Skeletal muscle tissue (tissue), 4 donors: ENCODE results near the gene DLL3. TPM values are rescaled to one million over a fixed set of nuclear protein-coding genes. Genes with fewer than 3 reads are reported as not detected.

ENCODE experiments used
- H3K27ac ChIP-seq: one replicate; pipeline ENCODE4 v1.7.0; 2013; ENCODE audit warnings: mild to moderate bottlenecking, low read depth, low read length, inconsistent platforms
- H3K27me3 ChIP-seq, 3 donors: one replicate each; pipeline ENCODE4 v1.7.0; 2013; ENCODE audit warnings: low read length in 3 of 3; ENCODE audit not compliant: control insufficient read depth in 3 of 3, insufficient read depth in 3 of 3
- H3K36me3 ChIP-seq, 3 donors: one replicate each; pipeline ENCODE4 v1.7.0; 2013; ENCODE audit warnings: low read length in 3 of 3; ENCODE audit not compliant: control insufficient read depth in 3 of 3, insufficient read depth in 3 of 3
- H3K4me1 ChIP-seq, 3 donors: one replicate each; pipeline ENCODE4 v1.7.0; 2013; ENCODE audit warnings: low read length in 3 of 3, mild to moderate bottlenecking in 3 of 3; ENCODE audit not compliant: control insufficient read depth in 3 of 3, insufficient read depth in 3 of 3
- H3K4me3 ChIP-seq, 3 donors: one replicate each; pipeline ENCODE4 v1.7.0; 2013; ENCODE audit warnings: low read length in 3 of 3
- H3K9ac ChIP-seq, 3 donors: one replicate each; pipeline ENCODE4 v1.7.0; 2013; ENCODE audit warnings: low read length in 3 of 3, mild to moderate bottlenecking in 3 of 3, moderate library complexity in 2 of 3, low read depth in 1 of 3
- H3K9me3 ChIP-seq, 3 donors: one replicate each; pipeline ENCODE4 v1.7.0; 2013; ENCODE audit warnings: low read length in 3 of 3; ENCODE audit not compliant: control insufficient read depth in 3 of 3
- total RNA-seq: library from RNA; depleted of rRNA; stranded (reverse); fragments of >200 nt; gene quantifications from one replicate; pipeline ENCODE4 v1.2.3, GENCODE V29; 2014
- donor health status: Osteomylitis.

Gene DLL3
- total RNA-seq, 1 donor from 2014 or later, result not detected

DNA sequence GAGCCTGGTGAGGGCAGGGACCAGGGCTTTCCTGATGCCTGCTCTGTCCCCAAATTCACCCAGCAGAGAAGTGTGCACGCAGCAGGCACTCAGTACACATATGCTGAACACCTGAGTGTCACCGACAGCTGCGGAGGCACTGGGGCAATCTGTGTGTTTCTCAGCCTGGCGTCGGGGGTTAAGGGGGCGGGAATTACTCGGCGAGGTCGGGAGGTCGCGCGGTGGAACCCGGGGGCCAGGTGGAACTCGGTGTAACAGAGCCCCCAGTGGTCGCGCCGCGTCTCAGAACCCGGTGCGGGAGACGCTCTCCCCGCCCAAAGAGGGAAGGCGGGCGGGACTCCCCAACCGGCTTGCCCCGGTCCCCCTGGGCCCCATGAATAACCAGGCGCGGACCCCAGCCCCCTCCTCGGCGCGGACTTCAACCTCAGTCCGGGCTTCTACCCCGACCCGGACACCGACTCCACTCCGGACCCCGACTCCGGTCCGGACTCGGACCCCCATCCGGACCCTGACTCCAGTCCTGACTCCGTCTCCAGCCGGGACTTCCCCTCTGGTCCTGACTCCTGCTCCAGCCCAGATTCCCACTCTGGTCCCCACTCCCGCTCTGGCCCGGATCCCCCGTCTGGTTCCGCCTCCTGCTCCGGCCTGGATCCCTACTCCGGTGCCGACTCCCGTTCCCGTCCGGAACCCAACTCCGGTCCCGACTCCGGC is 16.2 kb downstream of the DLL3 start, which contains the start of gene SELENOV:
TSS of gene SELENOV (plus strand) at position 300 of the 711 bp plus-strand sequence. CDS start at position 374, 74 bp downstream.
- Histone ChIP-seq H3K9me3 (no peaks in the 10 kb centered on the region), H3K27ac (no peak within 1 kb of the TSS), H3K9ac (peak within 1 kb of the TSS in 1 of 3 donors; percentile 8), H3K36me3 (no peaks in the 10 kb centered on the region), H3K4me1 (peaks cover 6 to 8% (median 6%) of the 10 kb centered on the region in 3 donors), H3K4me3 (peak within 1 kb of the TSS in 1 of 3 donors; percentile 13), H3K27me3 (peaks cover 45 to 58% (median 55%) of the 10 kb centered on the region in 3 donors)

DNA sequence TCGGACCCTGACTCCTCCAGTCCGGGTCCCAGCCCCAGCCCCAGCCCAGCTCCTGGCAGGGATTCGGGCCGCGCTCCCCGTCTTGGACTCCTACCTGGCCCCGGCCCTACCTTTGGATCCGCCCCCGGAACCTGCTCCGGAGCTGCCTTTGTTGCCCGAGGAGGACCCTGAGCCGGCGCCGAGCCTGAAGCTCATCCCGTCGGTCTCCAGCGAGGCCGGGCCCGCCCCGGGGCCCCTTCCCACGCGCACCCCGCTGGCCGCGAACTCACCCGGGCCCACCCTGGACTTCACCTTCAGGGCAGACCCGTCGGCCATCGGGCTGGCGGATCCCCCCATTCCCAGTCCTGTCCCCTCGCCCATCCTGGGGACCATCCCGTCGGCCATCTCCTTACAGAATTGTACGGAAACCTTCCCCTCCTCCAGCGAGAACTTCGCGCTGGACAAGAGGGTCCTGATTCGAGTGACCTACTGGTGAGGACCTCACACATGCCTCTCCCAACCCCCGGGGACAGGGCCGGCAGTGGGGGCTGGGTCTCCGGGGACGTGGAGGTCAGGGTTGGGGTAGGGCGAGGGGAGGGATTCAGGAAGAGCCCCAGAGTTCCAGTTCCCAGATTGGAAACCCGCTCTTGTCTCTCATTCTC is 16.9 kb downstream of the DLL3 start:
- Histone ChIP-seq H3K27ac (no peak overlapping the region), H3K4me1 (peaks cover 6 to 8% (median 6%) of the 10 kb centered on the region in 3 donors), H3K27me3 (peaks cover 45 to 58% (median 53%) of the 10 kb centered on the region in 3 donors), H3K4me3 (no peak overlapping the region), H3K36me3 (no peaks in the 10 kb centered on the region), H3K9ac (no peak overlapping the region), H3K9me3 (no peaks in the 10 kb centered on the region)

DNA sequence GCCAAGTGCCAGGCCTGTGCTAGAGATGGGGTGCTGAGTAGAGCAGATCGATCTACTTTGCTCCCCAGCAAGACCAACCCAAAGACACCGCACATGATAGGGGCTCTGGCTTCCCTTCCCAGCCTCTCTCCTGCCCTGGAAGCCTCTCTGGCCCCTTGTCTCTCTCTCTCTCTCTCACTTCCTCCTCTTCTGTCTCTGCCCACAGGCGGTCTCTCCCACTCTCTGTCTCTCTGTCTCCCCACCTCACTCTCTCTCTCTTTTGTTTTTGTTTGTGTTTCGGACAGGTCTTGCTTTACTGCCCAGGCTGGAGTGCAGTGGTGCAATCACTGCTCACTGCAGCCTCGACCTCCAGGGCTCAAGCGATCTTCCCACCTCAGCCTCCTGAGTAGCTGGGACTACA is 17.5 kb downstream of the DLL3 start:
- Histone ChIP-seq H3K27me3 (peaks cover 45 to 56% (median 53%) of the 10 kb centered on the region in 3 donors), H3K4me1 (peaks cover 6 to 8% (median 6%) of the 10 kb centered on the region in 3 donors), H3K36me3 (no peaks in the 10 kb centered on the region), H3K27ac (no peak overlapping the region), H3K4me3 (no peak overlapping the region), H3K9me3 (no peaks in the 10 kb centered on the region), H3K9ac (no peak overlapping the region)

DNA sequence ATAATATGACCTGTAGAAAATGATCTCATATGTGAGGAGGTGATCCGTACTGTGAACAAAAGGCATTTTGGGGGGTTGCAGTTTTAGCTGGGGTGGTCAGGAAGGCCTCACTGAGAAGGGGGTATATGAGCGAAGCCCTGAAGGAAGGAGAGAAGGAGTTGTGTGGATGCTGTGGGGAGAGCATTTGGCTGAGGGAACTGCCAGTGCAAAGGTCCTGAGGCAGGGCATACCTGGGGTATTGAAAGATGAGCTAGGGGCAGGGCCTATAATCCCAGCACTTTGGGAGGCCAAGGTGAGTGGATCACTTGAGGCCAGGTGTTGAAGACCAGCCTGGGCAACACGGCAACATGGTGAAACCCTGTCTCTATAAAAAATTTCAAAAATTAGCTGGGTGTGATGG is 18.7 kb downstream of the DLL3 start:
- Histone ChIP-seq H3K27ac (no peak overlapping the region), H3K9me3 (no peaks in the 10 kb centered on the region), H3K4me1 (peaks cover 6 to 8% (median 6%) of the 10 kb centered on the region in 3 donors), H3K27me3 (peaks cover 45 to 56% (median 47%) of the 10 kb centered on the region in 3 donors), H3K36me3 (no peaks in the 10 kb centered on the region), H3K9ac (no peak overlapping the region), H3K4me3 (no peak overlapping the region)

GRCh38 chr19:39518458-39518857 is 19.7 kb downstream of the DLL3 start:
- H3K27me3 ChIP-seq, result peaks cover 41 to 48% (median 41%) of the 10 kb centered on the region in 3 donors
- no peak overlapping the region for H3K4me3 ChIP-seq
- no peak overlapping the region for H3K9ac ChIP-seq
- no peaks in the 10 kb centered on the region for H3K9me3 ChIP-seq
- H3K4me1 ChIP-seq, result peaks cover 6 to 8% (median 6%) of the 10 kb centered on the region in 3 donors
- no peaks in the 10 kb centered on the region for H3K36me3 ChIP-seq
- no peak overlapping the region for H3K27ac ChIP-seq

DNA sequence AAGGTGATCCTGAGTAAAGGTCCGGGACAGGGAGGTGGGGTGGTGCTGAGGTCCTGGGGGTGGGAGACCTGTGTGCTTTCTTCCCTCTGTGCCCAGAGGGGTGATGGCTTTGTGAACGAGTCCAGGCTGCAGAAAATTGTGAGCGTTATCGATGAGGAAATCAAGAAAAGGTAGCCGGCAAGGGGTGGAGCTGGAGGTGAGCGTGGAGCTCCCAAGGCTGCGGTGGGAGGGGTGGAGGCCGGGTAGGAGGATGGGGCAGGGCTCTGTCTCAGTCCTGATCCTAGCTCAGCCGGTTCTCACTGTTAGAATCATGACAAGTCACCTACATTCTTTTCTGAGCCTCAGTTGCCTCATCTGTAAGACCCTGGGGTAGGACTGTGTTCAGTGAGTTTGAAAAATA is 20.2 kb downstream of the DLL3 start:
- no peaks in the 10 kb centered on the region for H3K9me3 ChIP-seq
- H3K4me1 ChIP-seq, result peaks cover 6 to 8% (median 6%) of the 10 kb centered on the region in 3 donors
- H3K27me3 ChIP-seq, result peaks cover 36 to 43% (median 36%) of the 10 kb centered on the region in 3 donors
- no peak overlapping the region for H3K4me3 ChIP-seq
- no peak overlapping the region for H3K9ac ChIP-seq
- no peaks in the 10 kb centered on the region for H3K36me3 ChIP-seq
- no peak overlapping the region for H3K27ac ChIP-seq

GRCh38 chr19:39520541-39521484 is 22.1 kb downstream of the DLL3 start:
- H3K4me3 ChIP-seq, result no peak overlapping the region
- H3K9ac ChIP-seq, result no peak overlapping the region
- no peaks in the 10 kb centered on the region for H3K36me3 ChIP-seq
- H3K9me3 ChIP-seq, result no peaks in the 10 kb centered on the region
- peaks cover 0 to under 1% (median 0%) of the 10 kb centered on the region in 3 donors for H3K4me1 ChIP-seq
- H3K27ac ChIP-seq, result no peak overlapping the region
- peaks cover 18 to 25% (median 18%) of the 10 kb centered on the region in 3 donors for H3K27me3 ChIP-seq

GRCh38 chr19:39524495-39524894 is 25.7 kb downstream of the DLL3 start:
- Histone ChIP-seq H3K36me3 (no peaks in the 10 kb centered on the region), H3K27ac (no peak overlapping the region), H3K9ac (no peak overlapping the region)

GRCh38 chr19:39525205-39525604 is 26.5 kb downstream of the DLL3 start:
- no peaks in the 10 kb centered on the region for H3K27me3 ChIP-seq
- no peak overlapping the region for H3K27ac ChIP-seq
- no peaks in the 10 kb centered on the region for H3K4me1 ChIP-seq
- no peak overlapping the region for H3K9ac ChIP-seq
- no peaks in the 10 kb centered on the region for H3K36me3 ChIP-seq
- H3K4me3 ChIP-seq, result no peak overlapping the region
- H3K9me3 ChIP-seq, result no peaks in the 10 kb centered on the region

More at GRCh38 chr19:39524495-39524894, 25.7 kb downstream of the DLL3 start:
- H3K27me3 ChIP-seq, result no peaks in the 10 kb centered on the region
- no peak overlapping the region for H3K4me3 ChIP-seq
- H3K4me1 ChIP-seq, result no peaks in the 10 kb centered on the region
- H3K9me3 ChIP-seq, result no peaks in the 10 kb centered on the region
